HG02852 (cell line): ENCODE measurements around the gene EEIG1.

Experiments used
- ATAC-seq: cut with Tn5 transposase; IDR thresholded peaks from one replicate; pipeline ENCODE4 v1.9.1; 2021; ENCODE audit warnings: mild to moderate bottlenecking, moderate library complexity; ENCODE audit not compliant: unreplicated experiment

The EEIG1 gene

GRCh38 chr9:128001779-128002298 lies 21.1 kb upstream of the EEIG1 start:
- no peak for ATAC-seq

- ATAC-seq: no peak
Observed at GRCh38 chr9:128001151-128001778, 20.5 kb upstream of the EEIG1 start.

GRCh38 chr9:127999461-127999860 lies 18.7 kb upstream of the EEIG1 start:
- no peak for ATAC-seq

- no peak for ATAC-seq
Observed at GRCh38 chr9:127993721-127994120, 12.9 kb upstream of the EEIG1 start.

DNA sequence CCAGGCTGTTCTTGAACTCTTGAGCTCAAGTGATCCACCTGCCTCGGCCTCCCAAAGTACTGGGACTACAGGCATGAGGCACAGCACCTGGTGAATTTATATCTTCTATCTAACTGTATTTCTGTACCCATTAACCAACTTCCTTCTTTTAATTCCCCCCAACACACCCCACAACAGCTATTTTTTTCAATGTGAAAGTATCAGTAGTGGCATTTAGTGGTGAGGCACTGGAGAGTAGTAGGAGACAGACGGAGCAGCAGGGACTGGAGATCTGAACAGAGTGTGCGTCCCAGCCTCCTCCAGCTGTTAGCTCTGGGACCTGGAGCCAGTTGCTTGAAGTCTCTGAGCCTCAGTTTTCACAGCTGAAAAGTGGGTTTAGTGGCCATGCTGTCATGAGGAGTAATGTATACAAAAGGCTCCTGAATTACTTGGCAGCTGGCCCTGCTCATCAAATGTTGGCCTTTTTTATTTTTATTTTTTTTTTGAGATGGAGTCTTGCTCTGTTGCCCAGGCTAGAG lies 11.0 kb upstream of the EEIG1 start:
- no peak for ATAC-seq

- ATAC-seq: no peak
Observed at GRCh38 chr9:127991017-127991756, 10.4 kb upstream of the EEIG1 start.

DNA sequence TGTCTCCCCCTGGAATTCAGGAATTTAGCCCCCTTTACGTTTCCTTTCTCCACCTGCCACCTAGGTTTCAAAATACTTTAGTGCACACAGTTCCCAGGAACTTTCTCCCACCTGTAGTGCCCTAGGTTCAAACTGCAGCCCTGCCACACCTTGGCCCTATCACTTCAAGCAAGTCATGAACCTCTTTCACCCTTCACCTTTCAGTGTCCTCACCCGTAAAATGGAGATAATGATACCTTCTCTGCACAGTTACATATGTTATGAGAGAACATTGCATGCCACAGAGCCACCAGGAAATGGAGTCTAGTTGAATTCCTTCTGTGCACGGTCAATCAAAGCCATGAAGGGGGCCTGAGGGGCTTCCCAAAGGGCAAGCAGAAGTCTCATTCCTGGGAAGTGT lies 9.8 kb upstream of the EEIG1 start:
- no peak for ATAC-seq

DNA sequence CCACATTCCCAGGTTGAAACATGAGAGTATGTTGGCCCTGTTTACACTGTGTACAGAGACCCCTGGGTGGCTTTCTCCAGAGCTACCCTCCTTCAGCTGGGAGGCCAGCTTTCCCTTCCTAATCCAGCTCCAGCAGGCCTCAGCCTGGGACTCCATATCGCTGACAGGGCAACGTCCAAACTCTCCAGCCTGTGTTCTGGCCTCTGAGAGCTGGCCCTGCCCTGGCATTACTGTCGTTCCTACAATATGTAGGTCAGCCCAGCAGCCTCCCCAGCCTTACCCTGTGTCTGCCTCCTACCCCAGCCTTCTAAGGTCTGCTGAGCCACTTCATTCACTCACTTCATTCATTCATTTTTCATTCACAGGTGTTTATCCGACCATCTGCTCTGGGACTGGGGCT lies 8.3 kb upstream of the EEIG1 start:
- no peak for ATAC-seq

DNA sequence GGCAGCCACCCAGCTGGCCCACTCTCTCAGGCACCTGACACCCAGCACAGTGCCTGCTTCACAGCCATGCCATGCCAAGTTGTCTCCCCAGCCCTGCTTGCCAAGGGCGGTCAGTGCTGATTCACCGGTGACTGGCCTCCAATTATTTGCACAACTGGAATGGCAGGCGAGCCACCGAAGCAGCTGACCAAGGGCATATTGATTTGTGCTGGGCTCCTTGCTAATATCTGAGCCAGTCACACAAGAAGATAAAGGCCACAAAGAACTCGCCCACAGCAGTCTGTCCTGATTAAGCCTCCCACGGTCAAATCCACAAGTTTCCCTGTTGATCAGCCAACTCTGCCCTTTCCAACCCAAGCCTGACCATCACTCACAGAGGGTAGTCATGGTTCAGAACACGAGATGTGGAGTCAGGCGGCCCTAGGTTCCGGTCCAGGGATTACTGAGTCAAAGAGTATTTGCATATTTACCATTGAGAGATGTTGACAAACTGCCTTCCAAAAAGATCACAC lies 6.4 kb upstream of the EEIG1 start:
- no peak for ATAC-seq

DNA sequence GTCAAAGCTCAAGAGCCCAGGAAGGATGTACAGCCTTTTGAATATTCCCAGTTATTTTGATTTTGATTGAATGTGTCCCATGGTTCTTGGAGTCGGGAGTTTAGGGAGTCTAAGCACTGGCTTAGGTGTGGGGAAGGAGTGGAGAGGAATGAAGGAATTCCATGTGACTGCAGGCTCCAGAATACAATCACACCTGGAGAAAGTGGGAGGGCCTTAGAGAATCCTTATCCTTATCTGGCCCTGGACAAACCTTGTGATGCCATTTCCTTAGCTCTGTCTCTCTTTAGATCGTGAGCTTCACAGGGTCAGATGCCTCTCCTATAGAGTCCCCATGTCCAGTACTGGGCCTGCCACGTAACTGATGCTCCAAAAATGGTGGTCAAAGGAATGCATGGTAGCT lies 4.2 kb upstream of the EEIG1 start:
- ATAC-seq: no peak

GRCh38 chr9:127983847-127984289 lies 3.1 kb upstream of the EEIG1 start:
- ATAC-seq: peak; percentile 27

GRCh38 chr9:127982912-127983311 lies 2.1 kb upstream of the EEIG1 start:
- ATAC-seq: no peak

DNA sequence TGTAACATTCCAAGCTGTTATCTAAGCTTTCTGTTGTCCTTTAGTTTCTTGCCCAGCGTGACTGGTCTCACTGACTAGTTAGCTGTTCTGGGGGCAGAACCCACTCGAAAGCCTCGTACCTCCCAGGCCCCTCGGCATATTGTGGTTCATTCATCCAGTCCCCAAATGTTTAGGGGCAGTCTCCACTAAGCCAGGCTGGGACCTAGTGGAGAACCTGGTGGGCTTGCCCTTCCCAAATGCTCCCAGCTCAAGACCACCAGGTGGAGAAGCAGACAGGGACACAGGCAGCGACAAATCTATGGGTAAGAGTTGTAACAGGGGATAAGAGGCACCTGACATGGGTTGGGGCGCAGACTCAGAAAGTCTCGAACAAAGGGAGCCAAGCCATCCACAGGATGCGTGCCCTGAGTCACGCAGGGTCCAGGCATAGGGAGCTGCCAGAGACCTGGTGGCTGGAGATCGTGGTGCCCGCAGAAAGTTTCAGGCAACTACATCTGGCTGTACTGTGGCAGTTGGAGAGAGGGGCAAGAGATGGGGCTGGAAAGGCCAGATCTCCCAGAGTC lies 851 bp upstream of the EEIG1 start:
- no peak for ATAC-seq

- ATAC-seq: peak; percentile 31
Observed at GRCh38 chr9:127980060-127980705, 606 bp downstream of the EEIG1 start.

DNA sequence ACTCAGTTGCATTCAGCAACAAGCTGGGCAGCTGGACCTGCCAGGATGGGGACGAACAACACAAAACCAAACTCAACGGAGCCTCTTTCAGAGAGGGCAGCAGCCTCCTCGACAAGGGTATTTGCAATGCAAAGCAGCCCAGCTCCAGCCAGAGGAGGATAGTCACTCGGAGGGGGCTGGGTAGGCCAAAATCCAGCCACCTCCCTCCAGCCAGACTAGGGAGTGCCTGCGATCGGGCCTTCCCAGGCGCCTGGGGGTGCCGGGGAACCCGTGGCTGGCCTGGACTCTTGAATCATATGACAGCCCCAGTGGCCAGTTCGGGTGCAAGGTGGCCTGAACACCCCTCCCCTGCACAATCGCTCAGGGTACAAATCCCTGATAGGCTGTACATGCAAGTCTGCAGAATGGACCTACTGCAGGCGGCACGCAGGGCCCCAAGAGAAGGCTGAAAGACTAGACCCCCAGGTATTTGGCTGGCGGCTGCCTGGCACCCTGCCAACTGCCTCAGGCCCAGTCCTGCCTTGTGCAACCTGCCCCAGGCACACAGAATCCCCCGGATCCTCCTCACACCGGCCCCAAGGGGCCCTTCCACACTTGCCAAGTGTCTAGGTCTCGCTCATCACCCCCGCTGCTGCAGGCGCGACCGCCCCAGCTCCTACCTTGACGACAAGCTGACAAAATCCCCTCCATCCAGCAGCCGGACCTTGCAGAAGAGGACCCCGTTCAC lies 1.3 kb downstream of the EEIG1 start:
- no peak for ATAC-seq

GRCh38 chr9:127979015-127979332 lies 1.8 kb downstream of the EEIG1 start:
- ATAC-seq: no peak

- no peak for ATAC-seq
Observed at GRCh38 chr9:127977884-127978647, 2.7 kb downstream of the EEIG1 start.

GRCh38 chr9:127977009-127977883 lies 3.5 kb downstream of the EEIG1 start:
- no peak for ATAC-seq

- no peak for ATAC-seq
Observed at GRCh38 chr9:127976498-127976897, 4.3 kb downstream of the EEIG1 start.
